ENCODE results near the gene ELOA. TPM values are rescaled to one million over a fixed set of nuclear protein-coding genes. Genes with fewer than 3 reads are reported as not detected.

The ELOA gene
- total and polyA plus RNA-seq, 2 of the 13 experiments (the other 11 are each of a cell fraction or from before 2014, with no cell fraction given), result 14.2 to 28.5 TPM

- TF ChIP-seq SNAPC4 (CRISPR knock-in tag; IDR thresholded peaks at IDR 0.05) (no peak), HES4 (CRISPR knock-in tag; IDR thresholded peaks at IDR 0.05; ENCODE audit: borderline replicate concordance) (peak; percentile 83), SRSF9 (IDR thresholded peaks at IDR 0.05; ENCODE audit: borderline replicate concordance, insufficient read depth, low read depth, low read length, poor library complexity, severe bottlenecking) (no peak), KDM4B (CRISPR knock-in tag; IDR thresholded peaks at IDR 0.05) (0 out of 2 replicates have a peak, but pooled peaks have one; percentile 56), JUND (CRISPR knock-in tag; IDR thresholded peaks at IDR 0.05) (no peak), BORCS8-MEF2B (CRISPR knock-in tag; IDR thresholded peaks at IDR 0.05) (no peak; the same call in none of the 2 replicates), GZF1 (CRISPR knock-in tag; IDR thresholded peaks at IDR 0.05) (peak; percentile 47; the same call in 1 of the 2 replicates), SAP130 (CRISPR knock-in tag; IDR thresholded peaks at IDR 0.05; ENCODE audit: low read depth) (peak; percentile 84), WIZ (CRISPR knock-in tag; IDR thresholded peaks at IDR 0.05) (no peak), ZFY (CRISPR knock-in tag; IDR thresholded peaks at IDR 0.05) (peak; percentile 98), ZSCAN12 (CRISPR knock-in tag; IDR thresholded peaks at IDR 0.05) (no peak), FOXK2 (IDR thresholded peaks at IDR 0.05) (no peak), MTERF4 (CRISPR knock-in tag; IDR thresholded peaks at IDR 0.05) (0 out of 2 replicates have a peak, but pooled peaks have one; percentile 38), GATAD2A (CRISPR knock-in tag; IDR thresholded peaks at IDR 0.05) (no peak), MAX (IDR thresholded peaks at IDR 0.05) (peak; percentile 67), RORA (CRISPR knock-in tag; IDR thresholded peaks at IDR 0.05) (no peak)
- TF ChIP-seq, protein P1, sequence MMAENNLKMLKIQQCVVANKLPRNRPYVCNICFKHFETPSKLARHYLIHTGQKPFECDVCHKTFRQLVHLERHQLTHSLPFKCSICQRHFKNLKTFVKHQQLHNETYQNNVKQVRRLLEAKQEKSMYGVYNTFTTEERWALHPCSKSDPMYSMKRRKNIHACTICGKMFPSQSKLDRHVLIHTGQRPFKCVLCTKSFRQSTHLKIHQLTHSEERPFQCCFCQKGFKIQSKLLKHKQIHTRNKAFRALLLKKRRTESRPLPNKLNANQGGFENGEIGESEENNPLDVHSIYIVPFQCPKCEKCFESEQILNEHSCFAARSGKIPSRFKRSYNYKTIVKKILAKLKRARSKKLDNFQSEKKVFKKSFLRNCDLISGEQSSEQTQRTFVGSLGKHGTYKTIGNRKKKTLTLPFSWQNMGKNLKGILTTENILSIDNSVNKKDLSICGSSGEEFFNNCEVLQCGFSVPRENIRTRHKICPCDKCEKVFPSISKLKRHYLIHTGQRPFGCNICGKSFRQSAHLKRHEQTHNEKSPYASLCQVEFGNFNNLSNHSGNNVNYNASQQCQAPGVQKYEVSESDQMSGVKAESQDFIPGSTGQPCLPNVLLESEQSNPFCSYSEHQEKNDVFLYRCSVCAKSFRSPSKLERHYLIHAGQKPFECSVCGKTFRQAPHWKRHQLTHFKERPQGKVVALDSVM (CRISPR knock-in tag; IDR thresholded peaks at IDR 0.05), result peak; percentile 26; the same call in 1 of the 2 replicates
- TF ChIP-seq, protein P2, sequence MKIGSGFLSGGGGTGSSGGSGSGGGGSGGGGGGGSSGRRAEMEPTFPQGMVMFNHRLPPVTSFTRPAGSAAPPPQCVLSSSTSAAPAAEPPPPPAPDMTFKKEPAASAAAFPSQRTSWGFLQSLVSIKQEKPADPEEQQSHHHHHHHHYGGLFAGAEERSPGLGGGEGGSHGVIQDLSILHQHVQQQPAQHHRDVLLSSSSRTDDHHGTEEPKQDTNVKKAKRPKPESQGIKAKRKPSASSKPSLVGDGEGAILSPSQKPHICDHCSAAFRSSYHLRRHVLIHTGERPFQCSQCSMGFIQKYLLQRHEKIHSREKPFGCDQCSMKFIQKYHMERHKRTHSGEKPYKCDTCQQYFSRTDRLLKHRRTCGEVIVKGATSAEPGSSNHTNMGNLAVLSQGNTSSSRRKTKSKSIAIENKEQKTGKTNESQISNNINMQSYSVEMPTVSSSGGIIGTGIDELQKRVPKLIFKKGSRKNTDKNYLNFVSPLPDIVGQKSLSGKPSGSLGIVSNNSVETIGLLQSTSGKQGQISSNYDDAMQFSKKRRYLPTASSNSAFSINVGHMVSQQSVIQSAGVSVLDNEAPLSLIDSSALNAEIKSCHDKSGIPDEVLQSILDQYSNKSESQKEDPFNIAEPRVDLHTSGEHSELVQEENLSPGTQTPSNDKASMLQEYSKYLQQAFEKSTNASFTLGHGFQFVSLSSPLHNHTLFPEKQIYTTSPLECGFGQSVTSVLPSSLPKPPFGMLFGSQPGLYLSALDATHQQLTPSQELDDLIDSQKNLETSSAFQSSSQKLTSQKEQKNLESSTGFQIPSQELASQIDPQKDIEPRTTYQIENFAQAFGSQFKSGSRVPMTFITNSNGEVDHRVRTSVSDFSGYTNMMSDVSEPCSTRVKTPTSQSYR (CRISPR knock-in tag; IDR thresholded peaks at IDR 0.05; ENCODE audit: borderline replicate concordance), result peak; percentile 28
Observed at GRCh38 chr1:23743287-23744152, at the start of gene ELOA (continued).
